GM12892 (cell line): ENCODE data around the gene RASL10A.

ENCODE experiments used
- POLR2A ChIP-seq: IDR thresholded peaks from 2 replicates; pipeline ENCODE4 v1.6.1; 2011; ENCODE audit warnings: low read depth, low read length, control low read depth
- POLR2AphosphoS5 ChIP-seq: IDR thresholded peaks from 2 replicates; pipeline ENCODE4 v1.6.1; 2011; ENCODE audit warnings: low read depth, low read length, control low read depth

DNA sequence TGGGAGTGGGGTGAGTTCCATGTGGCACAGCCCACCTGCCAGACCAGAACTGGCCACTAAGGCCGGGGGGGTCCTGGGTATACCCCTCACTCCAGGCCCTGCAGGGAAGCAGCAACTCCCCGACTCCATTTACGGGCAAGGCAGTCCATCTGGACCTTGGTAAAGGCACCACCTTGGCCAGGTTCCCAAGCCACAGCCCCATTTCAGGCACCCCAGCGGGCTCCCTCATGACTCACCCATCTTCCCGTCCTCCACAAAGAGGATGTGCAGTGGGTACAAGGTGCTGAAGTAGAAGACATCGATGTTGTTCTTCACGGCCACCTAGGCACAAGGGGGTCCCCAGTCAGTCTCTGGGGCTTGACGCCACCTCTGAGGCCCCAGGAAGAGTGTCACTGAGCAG lies 15.7 kb upstream of the RASL10A start:
- TF ChIP-seq POLR2AphosphoS5: no peak
- no peak for TF ChIP-seq POLR2A
